Measurements from ENCODE around the gene SLC49A3. TPM values are rescaled to one million over a fixed set of nuclear protein-coding genes. Genes with fewer than 3 reads are reported as not detected.

SLC49A3 gene
- polyA plus RNA-seq, 1 donor from 2014 or later: not detected

- Histone ChIP-seq H3K27me3 (ENCODE audit: insufficient read depth, low read depth, low read length) (no peaks in the 10 kb centered on the region), H2AFZ (ENCODE audit: low read depth, low read length) (no peak overlapping the region), H3K9me2 (ENCODE audit: insufficient read depth, low read length) (no peaks in the 10 kb centered on the region), H3K79me2 (replicated peaks; ENCODE audit: insufficient read depth, low read length) (no peaks in the 10 kb centered on the region), H3K27ac (ENCODE audit: low read length) (no peak overlapping the region), H3K9me3 (ENCODE audit: low read length) (no peaks in the 10 kb centered on the region), H3K4me2 (ENCODE audit: low read length) (no peak overlapping the region), H3F3A (ENCODE audit: insufficient read depth, low read length, poor library complexity, severe bottlenecking) (no peaks in the 10 kb centered on the region), H3K9ac (ENCODE audit: low read length) (no peak overlapping the region), H3K4me3 (ENCODE audit: low read length) (no peak overlapping the region), H3K36me3 (ENCODE audit: insufficient read depth, low read length) (no peaks in the 10 kb centered on the region), H4K20me1 (ENCODE audit: insufficient read depth) (no peaks in the 10 kb centered on the region)
- TF ChIP-seq POLR2AphosphoS5 (IDR thresholded peaks at IDR 0.05) (no peak), MXI1 (conservative IDR thresholded peaks at IDR 0.05; ENCODE audit: poor library complexity, severe bottlenecking) (no peak), RAD21 (conservative IDR thresholded peaks at IDR 0.05) (no peak), TAF1 (IDR thresholded peaks at IDR 0.05; ENCODE audit: low read depth) (no peak), EZH2 (IDR thresholded peaks at IDR 0.05; ENCODE audit: borderline replicate concordance, insufficient read depth, low read length, poor library complexity, severe bottlenecking) (no peak), EP300 (conservative IDR thresholded peaks at IDR 0.05; ENCODE audit: poor library complexity, severe bottlenecking) (no peak), REST (IDR thresholded peaks at IDR 0.05; ENCODE audit: borderline replicate concordance) (no peak), CTCF (IDR thresholded peaks at IDR 0.05; ENCODE audit: poor library complexity, severe bottlenecking) (no peak), SMC3 (conservative IDR thresholded peaks at IDR 0.05; ENCODE audit: poor library complexity) (no peak)
Observed at GRCh38 chr4:654503-654845, 34.5 kb downstream of the SLC49A3 start.

- Histone ChIP-seq H3K9me2 (ENCODE audit: insufficient read depth, low read length) (no peaks in the 10 kb centered on the region), H3K4me2 (ENCODE audit: low read length) (no peak overlapping the region), H3K79me2 (replicated peaks; ENCODE audit: insufficient read depth, low read length) (no peaks in the 10 kb centered on the region), H3K9me3 (ENCODE audit: low read length) (no peaks in the 10 kb centered on the region), H3F3A (ENCODE audit: insufficient read depth, low read length, poor library complexity, severe bottlenecking) (no peaks in the 10 kb centered on the region), H4K20me1 (ENCODE audit: insufficient read depth) (no peaks in the 10 kb centered on the region), H3K9ac (ENCODE audit: low read length) (no peak overlapping the region), H3K4me3 (ENCODE audit: low read length) (no peak overlapping the region), H3K36me3 (ENCODE audit: insufficient read depth, low read length) (no peaks in the 10 kb centered on the region), H3K27ac (ENCODE audit: low read length) (no peak overlapping the region), H2AFZ (ENCODE audit: low read depth, low read length) (no peak overlapping the region), H3K27me3 (ENCODE audit: insufficient read depth, low read depth, low read length) (no peaks in the 10 kb centered on the region)
- TF ChIP-seq POLR2AphosphoS5 (IDR thresholded peaks at IDR 0.05): no peak
- TF ChIP-seq RAD21 (conservative IDR thresholded peaks at IDR 0.05): no peak
- TF ChIP-seq SMC3 (conservative IDR thresholded peaks at IDR 0.05; ENCODE audit: poor library complexity): no peak
- no peak for TF ChIP-seq EZH2 (IDR thresholded peaks at IDR 0.05; ENCODE audit: borderline replicate concordance, insufficient read depth, low read length, poor library complexity, severe bottlenecking)
- no peak for TF ChIP-seq MXI1 (conservative IDR thresholded peaks at IDR 0.05; ENCODE audit: poor library complexity, severe bottlenecking)
- TF ChIP-seq EP300 (conservative IDR thresholded peaks at IDR 0.05; ENCODE audit: poor library complexity, severe bottlenecking): no peak
- TF ChIP-seq REST (IDR thresholded peaks at IDR 0.05; ENCODE audit: borderline replicate concordance): no peak
- TF ChIP-seq TAF1 (IDR thresholded peaks at IDR 0.05; ENCODE audit: low read depth): no peak
- TF ChIP-seq CTCF (IDR thresholded peaks at IDR 0.05; ENCODE audit: poor library complexity, severe bottlenecking): no peak
Observed at GRCh38 chr4:653831-654502, 35.0 kb downstream of the SLC49A3 start.

Data from neural cell (in vitro differentiated cells).